HepG2 (cell line): ENCODE results near the gene DCUN1D2. TPM values are rescaled to one million over a fixed set of nuclear protein-coding genes. Genes with fewer than 3 reads are reported as not detected.

ENCODE experiments used
- AKAP8 ChIP-seq: sonication (generic); formaldehyde crosslinking; IDR thresholded peaks from 2 replicates; pipeline ENCODE4 v1.5.1; 2020; ENCODE audit warnings: mild to moderate bottlenecking, missing genetic modification reagents
- ZNF382 ChIP-seq: sonication (generic); formaldehyde crosslinking; IDR thresholded peaks from 2 replicates; pipeline ENCODE4 v1.5.0; 2020; ENCODE audit warnings: missing genetic modification reagents, mild to moderate bottlenecking, borderline replicate concordance
- ZNF556 ChIP-seq: sonication (generic); formaldehyde crosslinking; IDR thresholded peaks from 2 replicates; pipeline ENCODE4 v1.4.0; 2020; ENCODE audit warnings: mild to moderate bottlenecking, missing genetic modification reagents, borderline replicate concordance
- ZNF678 ChIP-seq: sonication (generic); formaldehyde crosslinking; IDR thresholded peaks from 2 replicates; pipeline ENCODE4 v1.4.0; 2020; ENCODE audit warnings: mild to moderate bottlenecking, missing genetic modification reagents
- polyA plus RNA-seq, 8 experiments: library from polyadenylated mRNA; depleted of rRNA in 3 of 8; stranded (reverse) in 7 of 8; unstranded in 1 of 8; fragments of >200 nt; fragmentation: Illumina TruSeq in 4 of 8; extraction: Trizol in 4 of 8; gene quantifications; 2 replicates each; pipeline versions ENCODE4 v1.2.1 to v1.2.3, GENCODE V29; 2011 to 2016; ENCODE audit warnings: low read depth in 4 of 8, missing spikeins in 1 of 8, mixed read lengths in 1 of 8; ENCODE audit not compliant: insufficient read depth in 1 of 8
- total RNA-seq, 5 experiments: library from RNA; depleted of rRNA; stranded (reverse); fragments of >200 nt; fragmentation: Illumina TruSeq; extraction: Trizol; gene quantifications; 2 replicates each; pipeline ENCODE4 v1.2.3, GENCODE V29; 2016; ENCODE audit warnings: low read depth in 1 of 5
- TF ChIP-seq, protein P1 (sequence below): sonication (generic); formaldehyde crosslinking; IDR thresholded peaks from 2 replicates; pipeline ENCODE4 v1.5.1; 2020; ENCODE audit warnings: mild to moderate bottlenecking, missing genetic modification reagents, moderate library complexity
- TF ChIP-seq, protein P2 (sequence below): sonication (generic); formaldehyde crosslinking; IDR thresholded peaks from 2 replicates; pipeline ENCODE4; 2020; ENCODE audit warnings: missing genetic modification reagents, mild to moderate bottlenecking, borderline replicate concordance

Gene DCUN1D2
- total and polyA plus RNA-seq, 2 of the 13 experiments (the other 11 are each of a cell fraction or from before 2014, with no cell fraction given): 9.1 to 9.6 TPM

DNA sequence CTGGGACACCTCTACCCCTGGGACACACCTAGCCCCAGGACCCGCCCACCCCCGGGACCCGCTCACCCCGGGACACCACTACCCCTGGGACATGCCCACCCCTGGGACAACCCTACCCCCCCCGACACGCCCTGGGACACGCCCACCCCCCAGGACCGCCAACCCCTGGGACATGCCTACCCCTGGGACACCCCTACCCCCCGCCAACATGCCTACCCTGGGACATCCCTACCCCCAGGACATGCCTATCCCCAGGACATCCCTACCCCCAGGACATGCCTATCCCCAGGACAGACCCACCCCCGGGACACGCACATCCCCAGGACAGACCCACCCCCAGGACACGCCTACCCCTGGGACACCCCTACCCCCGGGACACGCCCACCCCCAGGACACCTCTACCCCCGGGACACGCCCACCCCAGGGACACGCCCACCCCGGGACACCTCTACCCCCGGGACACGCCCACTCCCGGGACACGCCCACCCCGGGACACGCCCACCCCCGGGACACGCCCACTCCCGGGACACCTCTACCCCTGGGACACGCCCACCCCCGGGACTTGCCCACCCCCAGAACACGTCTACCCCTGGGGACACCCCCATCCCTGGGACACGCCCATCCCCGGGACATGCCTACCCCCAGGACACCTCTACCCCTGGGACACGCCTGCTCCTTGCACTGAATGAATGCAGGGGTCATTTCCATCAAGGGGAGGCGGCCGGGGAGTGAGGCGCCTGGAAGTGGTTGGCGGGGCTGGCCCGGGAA, 69.5 kb downstream of the DCUN1D2 start (continued):
- TF ChIP-seq, protein P1, sequence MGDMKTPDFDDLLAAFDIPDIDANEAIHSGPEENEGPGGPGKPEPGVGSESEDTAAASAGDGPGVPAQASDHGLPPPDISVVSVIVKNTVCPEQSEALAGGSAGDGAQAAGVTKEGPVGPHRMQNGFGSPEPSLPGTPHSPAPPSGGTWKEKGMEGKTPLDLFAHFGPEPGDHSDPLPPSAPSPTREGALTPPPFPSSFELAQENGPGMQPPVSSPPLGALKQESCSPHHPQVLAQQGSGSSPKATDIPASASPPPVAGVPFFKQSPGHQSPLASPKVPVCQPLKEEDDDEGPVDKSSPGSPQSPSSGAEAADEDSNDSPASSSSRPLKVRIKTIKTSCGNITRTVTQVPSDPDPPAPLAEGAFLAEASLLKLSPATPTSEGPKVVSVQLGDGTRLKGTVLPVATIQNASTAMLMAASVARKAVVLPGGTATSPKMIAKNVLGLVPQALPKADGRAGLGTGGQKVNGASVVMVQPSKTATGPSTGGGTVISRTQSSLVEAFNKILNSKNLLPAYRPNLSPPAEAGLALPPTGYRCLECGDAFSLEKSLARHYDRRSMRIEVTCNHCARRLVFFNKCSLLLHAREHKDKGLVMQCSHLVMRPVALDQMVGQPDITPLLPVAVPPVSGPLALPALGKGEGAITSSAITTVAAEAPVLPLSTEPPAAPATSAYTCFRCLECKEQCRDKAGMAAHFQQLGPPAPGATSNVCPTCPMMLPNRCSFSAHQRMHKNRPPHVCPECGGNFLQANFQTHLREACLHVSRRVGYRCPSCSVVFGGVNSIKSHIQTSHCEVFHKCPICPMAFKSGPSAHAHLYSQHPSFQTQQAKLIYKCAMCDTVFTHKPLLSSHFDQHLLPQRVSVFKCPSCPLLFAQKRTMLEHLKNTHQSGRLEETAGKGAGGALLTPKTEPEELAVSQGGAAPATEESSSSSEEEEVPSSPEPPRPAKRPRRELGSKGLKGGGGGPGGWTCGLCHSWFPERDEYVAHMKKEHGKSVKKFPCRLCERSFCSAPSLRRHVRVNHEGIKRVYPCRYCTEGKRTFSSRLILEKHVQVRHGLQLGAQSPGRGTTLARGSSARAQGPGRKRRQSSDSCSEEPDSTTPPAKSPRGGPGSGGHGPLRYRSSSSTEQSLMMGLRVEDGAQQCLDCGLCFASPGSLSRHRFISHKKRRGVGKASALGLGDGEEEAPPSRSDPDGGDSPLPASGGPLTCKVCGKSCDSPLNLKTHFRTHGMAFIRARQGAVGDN: no peak
- TF ChIP-seq ZNF556 (CRISPR knock-in tag): no peak
- TF ChIP-seq ZNF678 (CRISPR knock-in tag): no peak
- TF ChIP-seq ZNF382: no peak
- no peak for TF ChIP-seq AKAP8 (CRISPR knock-in tag)
- TF ChIP-seq, protein P2, sequence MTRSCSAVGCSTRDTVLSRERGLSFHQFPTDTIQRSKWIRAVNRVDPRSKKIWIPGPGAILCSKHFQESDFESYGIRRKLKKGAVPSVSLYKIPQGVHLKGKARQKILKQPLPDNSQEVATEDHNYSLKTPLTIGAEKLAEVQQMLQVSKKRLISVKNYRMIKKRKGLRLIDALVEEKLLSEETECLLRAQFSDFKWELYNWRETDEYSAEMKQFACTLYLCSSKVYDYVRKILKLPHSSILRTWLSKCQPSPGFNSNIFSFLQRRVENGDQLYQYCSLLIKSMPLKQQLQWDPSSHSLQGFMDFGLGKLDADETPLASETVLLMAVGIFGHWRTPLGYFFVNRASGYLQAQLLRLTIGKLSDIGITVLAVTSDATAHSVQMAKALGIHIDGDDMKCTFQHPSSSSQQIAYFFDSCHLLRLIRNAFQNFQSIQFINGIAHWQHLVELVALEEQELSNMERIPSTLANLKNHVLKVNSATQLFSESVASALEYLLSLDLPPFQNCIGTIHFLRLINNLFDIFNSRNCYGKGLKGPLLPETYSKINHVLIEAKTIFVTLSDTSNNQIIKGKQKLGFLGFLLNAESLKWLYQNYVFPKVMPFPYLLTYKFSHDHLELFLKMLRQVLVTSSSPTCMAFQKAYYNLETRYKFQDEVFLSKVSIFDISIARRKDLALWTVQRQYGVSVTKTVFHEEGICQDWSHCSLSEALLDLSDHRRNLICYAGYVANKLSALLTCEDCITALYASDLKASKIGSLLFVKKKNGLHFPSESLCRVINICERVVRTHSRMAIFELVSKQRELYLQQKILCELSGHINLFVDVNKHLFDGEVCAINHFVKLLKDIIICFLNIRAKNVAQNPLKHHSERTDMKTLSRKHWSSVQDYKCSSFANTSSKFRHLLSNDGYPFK: no peak
